ENCODE measurements around the gene STIL.

Gene STIL

DNA sequence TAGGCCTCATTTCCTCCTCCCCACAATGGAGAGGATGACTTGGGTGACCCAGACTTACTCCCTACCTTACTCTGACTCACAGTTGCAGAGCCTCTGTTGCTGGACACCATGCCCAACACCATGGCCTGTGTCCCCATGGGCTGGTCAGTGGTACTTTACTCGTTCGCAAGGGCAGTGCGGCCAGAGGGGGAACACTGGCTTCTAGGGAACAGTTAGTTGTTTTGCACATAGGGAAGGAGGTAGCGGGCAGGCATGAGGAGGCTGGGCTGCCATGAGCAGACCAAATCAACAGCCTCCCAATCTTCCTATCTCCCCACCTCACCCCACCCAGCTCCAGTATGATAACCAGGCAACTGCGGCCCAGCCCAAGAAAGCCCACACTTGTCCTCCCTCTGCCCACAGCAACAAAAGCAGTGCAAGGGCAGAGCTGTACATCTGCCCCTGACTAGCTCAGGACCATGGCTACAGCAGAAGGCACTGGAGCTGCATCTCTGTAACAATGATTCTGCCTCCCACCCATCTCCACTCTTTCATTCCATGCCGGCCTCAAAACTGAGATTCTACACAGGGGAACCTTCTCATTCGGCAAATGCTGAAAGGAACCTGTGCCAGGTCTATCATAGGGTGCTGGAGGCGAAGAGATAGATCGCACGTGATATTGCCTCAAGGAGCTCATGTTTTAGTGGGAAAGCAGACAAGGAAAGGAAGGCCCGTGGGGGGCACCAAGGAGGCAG lies 100.5 kb downstream of the STIL start:
- Histone ChIP-seq H3K79me2 (ENCODE audit: control insufficient read depth, insufficient read depth, low read length, poor library complexity) (no peaks in the 10 kb centered on the region), H2AFZ (ENCODE audit: insufficient read depth, low read length, poor library complexity) (no peak overlapping the region), H2BK120ac (ENCODE audit: insufficient read depth, low read length, poor library complexity) (no peak overlapping the region), H4K12ac (ENCODE audit: low read depth, low read length) (no peak overlapping the region), H3K9me3 (ENCODE audit: insufficient read depth, low read depth, low read length) (no peaks in the 10 kb centered on the region), H3K14ac (ENCODE audit: low read length) (no peak overlapping the region), H3K4me2 (ENCODE audit: low read length) (no peak overlapping the region), H3K79me1 (ENCODE audit: low read length) (no peaks in the 10 kb centered on the region), H2BK5ac (ENCODE audit: low read depth, low read length, poor library complexity) (no peak overlapping the region), H2AK5ac (ENCODE audit: low read length) (no peak overlapping the region), H4K91ac (ENCODE audit: low read depth, low read length) (no peak overlapping the region), H4K8ac (ENCODE audit: low read depth, low read length) (no peak overlapping the region), H3K4me3 (ENCODE audit: low read depth, low read length) (no peak overlapping the region), H3K27ac (ENCODE audit: low read depth, low read length) (no peak overlapping the region), H3K36me3 (ENCODE audit: control insufficient read depth in 1 of 2, insufficient read depth in 2 of 2, low read length in 2 of 2) (no peaks in the 10 kb centered on the region), H3K4ac (ENCODE audit: low read depth, low read length) (no peak overlapping the region), H3K18ac (ENCODE audit: low read length) (no peak overlapping the region), H3K27me3 (ENCODE audit: insufficient read depth, low read length) (peaks cover 4% of the 10 kb centered on the region), H3K9ac (ENCODE audit: low read length) (no peak overlapping the region), H2BK12ac (ENCODE audit: low read length) (no peak overlapping the region), H3K4me1 (ENCODE audit: control insufficient read depth in 1 of 2, insufficient read depth in 2 of 2, low read length in 2 of 2) (peaks cover 0 to 5% of the 10 kb centered on the region in 2 experiments), H3K23ac (ENCODE audit: low read length) (no peak overlapping the region)
- no CpG with 5 or more reads among the region's 11 CpGs for WGBS (ENCODE audit: extremely low coverage, insufficient coverage, insufficient read length)
- DNase-seq = no peak

DNA sequence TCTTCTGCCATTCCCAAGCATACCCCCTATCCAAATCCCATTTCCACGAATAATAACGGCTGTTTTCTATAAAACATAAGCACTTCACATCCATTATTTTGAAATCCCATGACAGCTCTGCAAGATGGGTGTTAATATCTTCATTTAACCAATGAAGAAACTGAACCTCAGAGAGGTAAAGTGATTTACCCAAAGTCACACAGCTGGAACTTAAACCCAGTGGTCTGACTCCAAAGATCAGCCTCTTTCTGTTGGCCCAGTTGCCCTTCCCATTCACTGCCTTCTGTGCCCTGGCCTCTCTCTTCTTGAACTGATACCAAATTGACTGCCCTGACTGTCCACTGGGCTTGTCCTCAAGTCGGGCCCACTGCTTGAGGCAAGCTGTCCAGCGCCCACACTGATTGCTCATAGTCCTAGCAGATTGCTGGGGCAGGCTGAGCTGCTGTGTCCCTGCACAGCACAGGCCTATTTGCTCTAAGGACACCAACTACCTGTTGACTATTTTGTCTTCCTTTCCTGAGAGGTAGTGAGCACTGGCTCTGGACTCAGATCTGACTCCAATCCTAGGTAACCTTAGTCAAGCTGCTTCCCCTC lies 101.2 kb downstream of the STIL start:
- Histone ChIP-seq H3K9ac (ENCODE audit: low read length) (no peak overlapping the region), H4K91ac (ENCODE audit: low read depth, low read length) (no peak overlapping the region), H3K9me3 (ENCODE audit: insufficient read depth, low read depth, low read length) (no peaks in the 10 kb centered on the region), H2BK12ac (ENCODE audit: low read length) (no peak overlapping the region), H2AFZ (ENCODE audit: insufficient read depth, low read length, poor library complexity) (no peak overlapping the region), H3K23ac (ENCODE audit: low read length) (no peak overlapping the region), H3K4me2 (ENCODE audit: low read length) (no peak overlapping the region), H4K8ac (ENCODE audit: low read depth, low read length) (no peak overlapping the region), H3K4me1 (ENCODE audit: control insufficient read depth in 1 of 2, insufficient read depth in 2 of 2, low read length in 2 of 2) (peaks cover 0 to 5% of the 10 kb centered on the region in 2 experiments), H3K36me3 (ENCODE audit: control insufficient read depth in 1 of 2, insufficient read depth in 2 of 2, low read length in 2 of 2) (no peaks in the 10 kb centered on the region), H2BK5ac (ENCODE audit: low read depth, low read length, poor library complexity) (no peak overlapping the region), H3K4me3 (ENCODE audit: low read depth, low read length) (no peak overlapping the region), H4K12ac (ENCODE audit: low read depth, low read length) (no peak overlapping the region), H3K14ac (ENCODE audit: low read length) (no peak overlapping the region), H3K18ac (ENCODE audit: low read length) (no peak overlapping the region), H3K4ac (ENCODE audit: low read depth, low read length) (no peak overlapping the region), H3K27me3 (ENCODE audit: insufficient read depth, low read length) (peaks cover 7% of the 10 kb centered on the region), H2AK5ac (ENCODE audit: low read length) (no peak overlapping the region), H3K27ac (ENCODE audit: low read depth, low read length) (no peak overlapping the region), H3K79me2 (ENCODE audit: control insufficient read depth, insufficient read depth, low read length, poor library complexity) (no peaks in the 10 kb centered on the region), H3K79me1 (ENCODE audit: low read length) (no peaks in the 10 kb centered on the region), H2BK120ac (ENCODE audit: insufficient read depth, low read length, poor library complexity) (no peak overlapping the region)
- DNase-seq = no peak
- WGBS (ENCODE audit: extremely low coverage, insufficient coverage, insufficient read length) = 100% methylated on average over 2 of the region's 4 CpGs

DNA sequence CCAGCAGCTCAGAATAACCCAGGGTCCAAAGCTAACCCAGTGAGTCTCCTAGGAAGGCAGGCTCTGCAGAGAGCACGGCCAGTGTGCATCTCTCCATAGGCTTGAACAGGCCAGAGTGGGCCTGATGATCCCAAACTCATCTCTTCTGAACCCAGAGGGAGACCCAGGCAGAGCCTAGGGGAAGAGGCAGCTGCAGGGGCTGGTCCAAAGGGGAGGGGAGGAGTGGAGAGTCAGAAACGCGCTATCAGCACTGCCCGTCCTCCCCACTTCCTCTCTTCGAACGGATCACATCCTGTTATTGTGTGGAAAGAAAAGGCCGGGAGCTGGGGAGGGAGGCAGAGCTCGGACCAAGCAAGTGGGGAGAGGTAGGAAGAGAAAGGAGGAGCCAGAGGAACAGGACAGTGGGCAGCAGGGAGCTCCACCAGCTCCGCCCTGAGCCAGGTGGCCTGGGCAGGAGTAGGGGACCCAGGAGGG lies 102.1 kb downstream of the STIL start:
- no peaks in the 10 kb centered on the region for H3K9me3 ChIP-seq (ENCODE audit: insufficient read depth, low read depth, low read length)
- no peaks in the 10 kb centered on the region for H3K79me1 ChIP-seq (ENCODE audit: low read length)
- no peak overlapping the region for H2BK12ac ChIP-seq (ENCODE audit: low read length)
- H4K8ac ChIP-seq (ENCODE audit: low read depth, low read length) = no peak overlapping the region
- no peak overlapping the region for H3K23ac ChIP-seq (ENCODE audit: low read length)
- H3K4me3 ChIP-seq (ENCODE audit: low read depth, low read length) = no peak overlapping the region
- no peak overlapping the region for H3K4me2 ChIP-seq (ENCODE audit: low read length)
- H3K9ac ChIP-seq (ENCODE audit: low read length) = no peak overlapping the region
- H2BK5ac ChIP-seq (ENCODE audit: low read depth, low read length, poor library complexity) = no peak overlapping the region
- H3K79me2 ChIP-seq (ENCODE audit: control insufficient read depth, insufficient read depth, low read length, poor library complexity) = no peaks in the 10 kb centered on the region
- no peak overlapping the region for H4K91ac ChIP-seq (ENCODE audit: low read depth, low read length)
- no peak overlapping the region for H3K14ac ChIP-seq (ENCODE audit: low read length)
- no peaks in the 10 kb centered on the region for H3K36me3 ChIP-seq (ENCODE audit: control insufficient read depth in 1 of 2, insufficient read depth in 2 of 2, low read length in 2 of 2)
- no peak overlapping the region for H3K4ac ChIP-seq (ENCODE audit: low read depth, low read length)
- peaks cover 0 to 5% of the 10 kb centered on the region in 2 experiments for H3K4me1 ChIP-seq (ENCODE audit: control insufficient read depth in 1 of 2, insufficient read depth in 2 of 2, low read length in 2 of 2)
- H4K12ac ChIP-seq (ENCODE audit: low read depth, low read length) = no peak overlapping the region
- no peak overlapping the region for H2AFZ ChIP-seq (ENCODE audit: insufficient read depth, low read length, poor library complexity)
- H2AK5ac ChIP-seq (ENCODE audit: low read length) = no peak overlapping the region
- H2BK120ac ChIP-seq (ENCODE audit: insufficient read depth, low read length, poor library complexity) = no peak overlapping the region
- no peak overlapping the region for H3K18ac ChIP-seq (ENCODE audit: low read length)
- no CpG with 5 or more reads among the region's 9 CpGs for WGBS (ENCODE audit: extremely low coverage, insufficient coverage, insufficient read length)
- H3K27ac ChIP-seq (ENCODE audit: low read depth, low read length) = no peak overlapping the region
- H3K27me3 ChIP-seq (ENCODE audit: insufficient read depth, low read length) = peaks cover 7% of the 10 kb centered on the region
- no peak for DNase-seq

DNA sequence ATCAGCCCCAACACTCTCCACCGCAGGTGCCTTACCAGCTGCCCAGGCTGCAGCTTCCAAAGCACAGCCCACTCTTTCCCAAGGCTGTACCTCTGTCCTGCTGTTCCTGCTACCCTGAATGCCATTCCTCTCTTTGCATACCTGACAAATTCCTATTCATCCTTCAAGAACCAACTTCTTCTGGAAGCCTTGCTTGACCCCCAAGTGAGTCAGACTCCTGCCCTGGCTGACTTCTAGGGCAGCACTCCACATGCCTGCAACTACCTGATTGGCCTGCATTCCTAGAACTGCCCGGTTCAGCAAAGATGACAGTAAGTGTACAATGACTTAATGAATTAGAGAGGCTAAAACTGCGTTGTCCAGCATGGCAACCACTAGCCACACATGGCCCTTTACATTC lies 103.3 kb downstream of the STIL start:
- DNase-seq = peak; percentile 80
- Histone ChIP-seq H3K27me3 (ENCODE audit: insufficient read depth, low read length) (peaks cover 7% of the 10 kb centered on the region), H3K79me2 (ENCODE audit: control insufficient read depth, insufficient read depth, low read length, poor library complexity) (no peaks in the 10 kb centered on the region), H3K36me3 (ENCODE audit: control insufficient read depth in 1 of 2, insufficient read depth in 2 of 2, low read length in 2 of 2) (no peaks in the 10 kb centered on the region), H3K4ac (ENCODE audit: low read depth, low read length) (no peak overlapping the region), H3K23ac (ENCODE audit: low read length) (no peak overlapping the region), H3K4me2 (ENCODE audit: low read length) (no peak overlapping the region), H2BK5ac (ENCODE audit: low read depth, low read length, poor library complexity) (no peak overlapping the region), H3K79me1 (ENCODE audit: low read length) (no peaks in the 10 kb centered on the region), H3K27ac (ENCODE audit: low read depth, low read length) (no peak overlapping the region), H2BK12ac (ENCODE audit: low read length) (no peak overlapping the region), H4K8ac (ENCODE audit: low read depth, low read length) (no peak overlapping the region), H3K14ac (ENCODE audit: low read length) (no peak overlapping the region), H4K12ac (ENCODE audit: low read depth, low read length) (no peak overlapping the region), H3K9me3 (ENCODE audit: insufficient read depth, low read depth, low read length) (peaks cover 1% of the 10 kb centered on the region), H2AK5ac (ENCODE audit: low read length) (no peak overlapping the region), H4K91ac (ENCODE audit: low read depth, low read length) (no peak overlapping the region), H2AFZ (ENCODE audit: insufficient read depth, low read length, poor library complexity) (no peak overlapping the region), H2BK120ac (ENCODE audit: insufficient read depth, low read length, poor library complexity) (no peak overlapping the region), H3K4me1 (ENCODE audit: control insufficient read depth in 1 of 2, insufficient read depth in 2 of 2, low read length in 2 of 2) (peaks cover 0 to 5% of the 10 kb centered on the region in 2 experiments), H3K18ac (ENCODE audit: low read length) (no peak overlapping the region), H3K4me3 (ENCODE audit: low read depth, low read length) (no peak overlapping the region), H3K9ac (ENCODE audit: low read length) (no peak overlapping the region)
- WGBS (ENCODE audit: extremely low coverage, insufficient coverage, insufficient read length) = no CpG with 5 or more reads among the region's 3 CpGs

Measured in trophoblast cell (in vitro differentiated cells and primary cell).